ENCODE results near the gene PTPRN2. TPM values are rescaled to one million over a fixed set of nuclear protein-coding genes. Genes with fewer than 3 reads are reported as not detected.

Gene PTPRN2
- total and polyA plus RNA-seq, 7 donors: 0.47 to 0.82 (median 0.51) TPM

- ATAC-seq: no peak
- Histone ChIP-seq H3K9me3 (no peaks in the 10 kb centered on the region), H3K36me3 (ENCODE audit: insufficient read depth in 1 of 2, low read depth in 1 of 2) (no peaks in the 10 kb centered on the region), H3K27me3 (ENCODE audit: insufficient read depth in 3 of 3, low read length in 2 of 3) (no peaks in the 10 kb centered on the region), H3K27ac (no peak overlapping the region), H3K4me1 (no peaks in the 10 kb centered on the region), H3K4me3 (no peak overlapping the region)
- no peak for DNase-seq
- TF ChIP-seq CTCF (IDR thresholded peaks at IDR 0.05): no peak
- intact Hi-C loops (cut with DNase I): no loop called here
- 64 to 78% (median 78%) methylated on average over 2 of the region's 2 CpGs for WGBS, 3 donors
These were observed 28.4 kb upstream of the PTPRN2 start for GRCh38 chr7:158616050-158616449.

- WGBS, 3 donors: 64 to 77% (median 71%) methylated on average over 1 of the region's 1 CpG
- H3K36me3 ChIP-seq (ENCODE audit: insufficient read depth in 1 of 2, low read depth in 1 of 2): no peaks in the 10 kb centered on the region
- no peak overlapping the region for H3K4me3 ChIP-seq
- H3K9me3 ChIP-seq: no peaks in the 10 kb centered on the region
- no peak for ATAC-seq
- no peak for DNase-seq
- H3K27ac ChIP-seq: no peak overlapping the region
- intact Hi-C loops (cut with DNase I): no loop called here
- H3K27me3 ChIP-seq (ENCODE audit: insufficient read depth in 3 of 3, low read length in 2 of 3): no peaks in the 10 kb centered on the region
- TF ChIP-seq CTCF (IDR thresholded peaks at IDR 0.05): no peak
- H3K4me1 ChIP-seq: no peaks in the 10 kb centered on the region
These were observed 27.1 kb upstream of the PTPRN2 start for GRCh38 chr7:158614700-158615099.

- TF ChIP-seq CTCF (IDR thresholded peaks at IDR 0.05): no peak
- ATAC-seq: no peak
- WGBS, 3 donors: 98 to 100% (median 99%) methylated on average over 2 of the region's 2 CpGs
- Histone ChIP-seq H3K27me3 (ENCODE audit: insufficient read depth in 3 of 3, low read length in 2 of 3) (no peaks in the 10 kb centered on the region), H3K36me3 (ENCODE audit: insufficient read depth in 1 of 2, low read depth in 1 of 2) (no peaks in the 10 kb centered on the region), H3K27ac (no peak overlapping the region), H3K9me3 (no peaks in the 10 kb centered on the region), H3K4me1 (no peaks in the 10 kb centered on the region), H3K4me3 (no peak overlapping the region)
- no peak for DNase-seq
- intact Hi-C loops (cut with DNase I): no loop called here
These were observed 25.9 kb upstream of the PTPRN2 start for GRCh38 chr7:158613481-158613880.

GRCh38 chr7:158612546-158612945 lies 24.9 kb upstream of the PTPRN2 start:
- no peak for ATAC-seq
- H3K36me3 ChIP-seq (ENCODE audit: insufficient read depth in 1 of 2, low read depth in 1 of 2): no peaks in the 10 kb centered on the region
- DNase-seq: no peak
- TF ChIP-seq CTCF (IDR thresholded peaks at IDR 0.05): no peak
- H3K9me3 ChIP-seq: no peaks in the 10 kb centered on the region
- H3K4me3 ChIP-seq: no peak overlapping the region
- no peak overlapping the region for H3K27ac ChIP-seq
- WGBS, 3 donors: 94 to 96% (median 96%) methylated on average over 4 of the region's 4 CpGs
- H3K27me3 ChIP-seq (ENCODE audit: insufficient read depth in 3 of 3, low read length in 2 of 3): no peaks in the 10 kb centered on the region
- intact Hi-C loops (cut with DNase I): no loop called here
- no peaks in the 10 kb centered on the region for H3K4me1 ChIP-seq

GRCh38 chr7:158611541-158611940 lies 23.9 kb upstream of the PTPRN2 start:
- Histone ChIP-seq H3K27ac (no peak overlapping the region), H3K4me3 (no peak overlapping the region), H3K36me3 (ENCODE audit: insufficient read depth in 1 of 2, low read depth in 1 of 2) (no peaks in the 10 kb centered on the region), H3K9me3 (no peaks in the 10 kb centered on the region), H3K27me3 (ENCODE audit: insufficient read depth in 3 of 3, low read length in 2 of 3) (no peaks in the 10 kb centered on the region), H3K4me1 (no peaks in the 10 kb centered on the region)
- DNase-seq: no peak
- intact Hi-C loops (cut with DNase I): no loop called here
- ATAC-seq: no peak
- no peak for TF ChIP-seq CTCF (IDR thresholded peaks at IDR 0.05)
- 79 to 83% (median 81%) methylated on average over 8 of the region's 8 CpGs for WGBS, 3 donors

Data from psoas muscle (tissue), 8 donors.